OCI-LY3 (cell line): ENCODE results near the gene UNCX.

Experiments used
- H2AFZ ChIP-seq: fragments of 200-600, 300-600 bp; shearing (Covaris generic); 2 replicates; pipeline ENCODE4 v1.6.0; 2014; ENCODE audit warnings: antibody characterized with exemption, low read depth, low read length
- H3K27ac ChIP-seq: fragments of 200-600, 300-600 bp; sonication (generic); 2 replicates; pipeline ENCODE4 v1.5.1; 2014; ENCODE audit warnings: mild to moderate bottlenecking, low read length, moderate library complexity, mixed read lengths
- H3K27me3 ChIP-seq: fragments of 200-600, 300-600 bp; sonication (generic); 2 replicates; pipeline ENCODE4 v1.6.1; 2014; ENCODE audit warnings: low read depth, low read length, mixed read lengths
- H3K36me3 ChIP-seq: fragments of 200-600, 300-600 bp; sonication (generic); replicated peaks from 2 replicates; pipeline ENCODE3; 2014; ENCODE audit warnings: low read depth, low read length, mixed read lengths
- H3K4me1 ChIP-seq: fragments of 300-600, 200-600 bp; sonication (generic); 2 replicates; pipeline ENCODE4 v1.6.1; 2014; ENCODE audit warnings: low read length, mixed read lengths
- H3K4me2 ChIP-seq: fragments of 200-600, 300-600 bp; sonication (generic); 2 replicates; pipeline ENCODE4 v1.6.1; 2014; ENCODE audit warnings: low read length, mixed read lengths
- H3K4me3 ChIP-seq: fragments of 300-600, 200-600 bp; sonication (generic); 2 replicates; pipeline ENCODE4 v1.5.1; 2014; ENCODE audit warnings: antibody characterized with exemption, mild to moderate bottlenecking, low read length, moderate library complexity
- H3K79me2 ChIP-seq: fragments of 300-600, 200-600 bp; shearing (Covaris generic); 2 replicates; pipeline ENCODE4 v1.6.1; 2014; ENCODE audit warnings: mild to moderate bottlenecking, low read length, mixed read lengths
- H3K9ac ChIP-seq: fragments of 300-600, 200-600 bp; shearing (Covaris generic); 2 replicates; pipeline ENCODE4 v1.6.0; 2014; ENCODE audit warnings: mild to moderate bottlenecking, low read length, moderate library complexity
- H3K9me3 ChIP-seq: fragments of 200-600, 300-600 bp; shearing (Covaris generic); 2 replicates; pipeline ENCODE4 v1.6.1; 2014; ENCODE audit warnings: low read length, mixed read lengths; ENCODE audit not compliant: insufficient read depth
- H4K20me1 ChIP-seq: fragments of 200-600, 300-600 bp; sonication (generic); 2 replicates; pipeline ENCODE4 v1.6.1; 2016; ENCODE audit warnings: low read length, mixed read lengths; ENCODE audit not compliant: insufficient read depth
- EZH2phosphoT487 ChIP-seq: fragments of 200-600 bp; shearing (Covaris generic); IDR thresholded peaks from 2 replicates; pipeline ENCODE4 v1.6.1; 2018; ENCODE audit warnings: antibody characterized with exemption, mixed run types, low read depth
- TF ChIP-seq, protein P1 (sequence below): fragments of 200-600, 300-600 bp; sonication (generic); IDR thresholded peaks from 2 replicates; pipeline ENCODE4 v1.5.1; 2014; ENCODE audit warnings: antibody characterized with exemption, low read length, low read depth

UNCX gene

DNA sequence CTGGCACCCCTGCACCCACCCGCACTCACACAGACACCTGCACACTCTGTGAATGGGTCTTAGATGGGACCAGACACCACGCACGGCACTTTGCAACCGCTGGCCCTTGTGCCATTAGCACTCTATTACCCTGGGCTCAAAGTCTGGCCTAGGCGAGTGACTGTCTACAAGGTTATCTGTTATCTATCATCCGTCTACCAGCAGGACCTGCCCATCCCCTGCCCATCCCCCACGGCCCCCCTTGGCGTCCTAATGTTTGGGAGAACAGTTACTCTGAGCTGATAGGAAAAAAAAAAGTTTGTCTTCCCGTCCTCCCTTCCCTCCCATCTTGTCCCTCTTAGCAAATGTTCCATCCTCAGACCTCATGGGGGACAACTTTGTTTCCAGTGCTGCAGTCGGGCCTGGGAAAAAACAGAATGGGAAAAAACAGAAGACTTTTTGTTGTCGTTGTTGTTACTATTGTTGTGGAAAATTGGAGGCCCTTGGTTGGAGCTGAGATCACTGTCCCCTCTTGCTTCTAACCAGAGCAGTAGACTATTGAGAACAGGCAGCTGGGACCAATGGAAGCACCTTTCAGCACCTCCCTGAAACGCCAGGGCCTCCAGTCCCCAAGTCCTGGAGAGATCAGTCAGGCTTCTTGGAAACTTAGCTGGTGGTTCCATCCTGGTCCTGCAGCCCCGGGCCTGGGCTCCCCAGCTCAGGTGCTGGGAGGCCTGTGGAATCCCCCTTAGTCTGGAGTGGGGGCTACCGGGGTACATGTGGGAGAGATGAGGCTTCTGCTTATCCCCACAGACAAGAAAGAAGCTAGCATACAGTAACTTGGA is 12.2 kb downstream of the UNCX start:
- Histone ChIP-seq H3K79me2 (no peaks in the 10 kb centered on the region), H3K27ac (no peak overlapping the region), H3K9ac (no peak overlapping the region), H3K4me1 (no peaks in the 10 kb centered on the region), H3K4me3 (no peak overlapping the region), H3K4me2 (no peak overlapping the region), H2AFZ (no peak overlapping the region), H3K36me3 (no peaks in the 10 kb centered on the region), H3K9me3 (no peaks in the 10 kb centered on the region), H3K27me3 (no peaks in the 10 kb centered on the region), H4K20me1 (no peaks in the 10 kb centered on the region)
- no peak for TF ChIP-seq EZH2phosphoT487

DNA sequence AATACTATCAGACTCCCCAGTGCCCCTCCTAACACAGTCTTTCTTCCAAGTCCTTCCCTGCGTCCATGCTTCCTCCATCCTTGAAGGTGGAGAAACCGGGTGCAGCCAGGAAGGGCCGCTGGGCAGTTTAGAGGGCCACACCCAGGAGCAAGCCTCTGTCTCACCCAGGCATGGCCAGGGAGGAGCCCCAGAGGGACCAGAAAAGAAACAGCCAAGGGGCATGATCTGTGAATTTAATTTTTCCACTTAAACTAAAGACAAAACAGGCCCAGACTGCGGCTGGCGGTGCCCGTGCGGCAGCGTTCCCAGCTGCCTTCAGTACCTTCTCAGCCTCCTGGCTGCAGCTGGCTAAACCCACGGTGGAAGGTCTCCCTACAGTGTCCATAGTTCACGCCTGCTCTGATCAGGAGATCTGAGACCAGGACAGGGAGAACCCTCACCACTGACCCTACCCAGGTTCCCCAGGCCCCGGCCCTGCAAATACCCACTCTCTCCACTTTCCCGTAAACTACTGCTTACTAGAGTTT is 12.9 kb downstream of the UNCX start:
- Histone ChIP-seq H3K36me3 (no peaks in the 10 kb centered on the region), H3K4me3 (no peak overlapping the region), H3K4me2 (no peak overlapping the region), H3K27me3 (no peaks in the 10 kb centered on the region), H3K9ac (no peak overlapping the region), H3K4me1 (no peaks in the 10 kb centered on the region), H3K9me3 (no peaks in the 10 kb centered on the region), H2AFZ (no peak overlapping the region), H3K79me2 (no peaks in the 10 kb centered on the region), H3K27ac (no peak overlapping the region), H4K20me1 (no peaks in the 10 kb centered on the region)
- TF ChIP-seq EZH2phosphoT487 = no peak
- TF ChIP-seq, protein P1, sequence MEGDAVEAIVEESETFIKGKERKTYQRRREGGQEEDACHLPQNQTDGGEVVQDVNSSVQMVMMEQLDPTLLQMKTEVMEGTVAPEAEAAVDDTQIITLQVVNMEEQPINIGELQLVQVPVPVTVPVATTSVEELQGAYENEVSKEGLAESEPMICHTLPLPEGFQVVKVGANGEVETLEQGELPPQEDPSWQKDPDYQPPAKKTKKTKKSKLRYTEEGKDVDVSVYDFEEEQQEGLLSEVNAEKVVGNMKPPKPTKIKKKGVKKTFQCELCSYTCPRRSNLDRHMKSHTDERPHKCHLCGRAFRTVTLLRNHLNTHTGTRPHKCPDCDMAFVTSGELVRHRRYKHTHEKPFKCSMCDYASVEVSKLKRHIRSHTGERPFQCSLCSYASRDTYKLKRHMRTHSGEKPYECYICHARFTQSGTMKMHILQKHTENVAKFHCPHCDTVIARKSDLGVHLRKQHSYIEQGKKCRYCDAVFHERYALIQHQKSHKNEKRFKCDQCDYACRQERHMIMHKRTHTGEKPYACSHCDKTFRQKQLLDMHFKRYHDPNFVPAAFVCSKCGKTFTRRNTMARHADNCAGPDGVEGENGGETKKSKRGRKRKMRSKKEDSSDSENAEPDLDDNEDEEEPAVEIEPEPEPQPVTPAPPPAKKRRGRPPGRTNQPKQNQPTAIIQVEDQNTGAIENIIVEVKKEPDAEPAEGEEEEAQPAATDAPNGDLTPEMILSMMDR = no peak

DNA sequence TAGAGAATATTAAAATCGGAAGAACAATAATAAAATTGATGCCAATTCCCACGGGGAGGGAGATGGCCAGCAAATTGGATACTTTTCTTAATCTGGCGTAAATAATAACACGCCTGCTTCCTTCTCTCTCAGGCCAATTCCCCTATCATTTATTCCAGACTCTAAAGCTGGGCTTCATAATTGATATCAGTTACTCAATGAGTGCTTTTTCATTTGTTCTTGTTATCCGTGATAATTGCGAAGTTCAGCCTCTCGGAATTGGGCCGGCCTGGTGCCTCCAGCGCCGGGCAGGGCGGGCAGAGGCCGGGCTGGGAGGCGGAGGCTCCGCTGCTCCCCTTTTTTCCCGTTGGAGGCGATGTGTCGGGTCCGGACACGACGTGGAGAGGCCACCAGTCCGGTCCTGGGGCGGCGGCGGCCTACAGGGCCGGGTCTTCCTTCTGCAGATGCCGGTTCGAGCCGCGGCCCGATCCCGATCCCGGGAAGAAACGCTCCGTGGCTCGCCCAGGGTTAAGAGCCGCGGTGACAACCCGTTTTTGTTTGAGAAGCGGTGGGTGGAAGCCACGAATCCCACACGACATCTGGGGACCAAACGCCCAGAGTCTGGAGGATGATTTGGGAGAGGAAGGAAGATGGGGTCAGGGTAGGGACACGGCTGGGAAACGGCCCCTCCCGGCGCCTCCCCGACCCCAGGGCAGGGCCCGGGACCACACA is 13.6 kb downstream of the UNCX start:
- TF ChIP-seq EZH2phosphoT487 = no peak
- TF ChIP-seq, protein P1 = no peak
- no peak overlapping the region for H2AFZ ChIP-seq
- H3K27ac ChIP-seq = no peak overlapping the region
- H3K4me1 ChIP-seq = no peaks in the 10 kb centered on the region
- no peaks in the 10 kb centered on the region for H4K20me1 ChIP-seq
- no peaks in the 10 kb centered on the region for H3K36me3 ChIP-seq
- H3K4me3 ChIP-seq = no peak overlapping the region
- no peak overlapping the region for H3K4me2 ChIP-seq
- H3K9ac ChIP-seq = no peak overlapping the region
- H3K79me2 ChIP-seq = no peaks in the 10 kb centered on the region
- no peaks in the 10 kb centered on the region for H3K27me3 ChIP-seq
- H3K9me3 ChIP-seq = no peaks in the 10 kb centered on the region

DNA sequence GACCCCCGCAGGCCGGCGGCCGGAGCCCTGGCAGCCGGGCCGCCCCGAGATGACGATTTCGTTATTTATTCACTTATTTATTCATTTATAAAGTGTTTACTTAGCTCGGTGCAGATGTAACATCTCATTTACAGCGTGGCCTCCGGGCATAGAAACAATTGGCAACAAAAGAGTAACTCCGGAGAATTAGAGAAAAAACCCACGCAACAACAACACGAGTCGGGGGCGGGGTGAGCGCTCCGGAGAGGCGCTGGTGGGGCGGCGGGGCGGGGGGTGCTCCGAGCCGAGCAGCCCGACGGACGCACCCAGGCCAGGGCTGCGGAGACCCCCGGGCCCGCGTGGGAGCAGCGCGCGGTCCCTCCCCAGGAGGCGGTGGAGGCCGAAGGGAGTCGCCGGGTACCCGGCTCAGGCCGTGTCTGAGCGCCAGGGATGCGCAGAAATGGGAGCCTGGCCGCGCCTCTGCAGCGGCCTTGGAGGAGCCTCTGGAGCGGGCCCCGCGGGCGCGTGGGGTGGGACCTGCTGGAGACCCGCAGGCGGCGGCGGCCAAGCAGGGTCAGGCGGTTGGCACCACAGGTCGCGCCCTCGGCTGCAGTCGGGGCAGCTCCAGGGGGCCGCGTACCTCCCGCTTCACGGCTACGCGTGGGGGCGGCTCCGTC is 14.3 kb downstream of the UNCX start:
- Histone ChIP-seq H3K9me3 (no peaks in the 10 kb centered on the region), H4K20me1 (no peaks in the 10 kb centered on the region), H2AFZ (no peak overlapping the region), H3K4me3 (no peak overlapping the region), H3K79me2 (no peaks in the 10 kb centered on the region), H3K4me2 (no peak overlapping the region), H3K27ac (no peak overlapping the region), H3K27me3 (no peaks in the 10 kb centered on the region), H3K4me1 (no peaks in the 10 kb centered on the region), H3K9ac (no peak overlapping the region), H3K36me3 (no peaks in the 10 kb centered on the region)
- TF ChIP-seq EZH2phosphoT487 = no peak
- TF ChIP-seq, protein P1 = no peak
